GM19025 (cell line): ENCODE results near the gene ZFP64.

Experiments used
- ATAC-seq: cut with Tn5 transposase; IDR thresholded peaks from one replicate; pipeline ENCODE4 v1.9.1; 2021; ENCODE audit warnings: mild to moderate bottlenecking, low read depth, moderate library complexity; ENCODE audit not compliant: unreplicated experiment

Gene ZFP64

DNA sequence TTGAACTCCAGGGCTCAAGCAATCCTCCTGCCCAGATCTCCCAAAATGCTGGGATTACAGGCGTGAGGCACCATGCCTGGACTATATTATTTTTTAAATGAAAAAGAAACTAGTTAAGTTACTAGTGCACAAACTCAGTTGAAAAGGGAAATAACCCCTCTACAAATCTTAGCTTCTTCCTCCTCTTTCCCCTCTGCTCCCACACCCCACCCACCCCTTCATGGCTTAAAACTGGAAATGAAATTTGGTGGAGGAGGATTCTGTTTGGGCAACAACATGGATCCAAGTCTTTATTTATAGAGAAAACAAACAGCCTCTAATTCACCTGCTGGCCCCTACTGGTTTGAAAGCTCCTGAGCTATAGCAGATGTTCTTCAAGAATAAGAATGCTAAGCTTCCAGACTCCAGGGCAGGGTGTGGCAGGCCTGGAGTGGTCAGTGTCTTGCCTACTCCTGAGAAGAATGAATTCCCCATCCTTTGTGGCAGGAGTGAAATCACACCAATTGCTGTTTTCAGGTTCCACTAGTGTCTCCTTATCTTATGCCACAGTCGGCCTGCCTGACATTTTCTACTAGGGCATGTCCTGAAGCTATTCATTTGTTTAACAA, 73.5 kb downstream of the ZFP64 start:
- ATAC-seq = no peak

DNA sequence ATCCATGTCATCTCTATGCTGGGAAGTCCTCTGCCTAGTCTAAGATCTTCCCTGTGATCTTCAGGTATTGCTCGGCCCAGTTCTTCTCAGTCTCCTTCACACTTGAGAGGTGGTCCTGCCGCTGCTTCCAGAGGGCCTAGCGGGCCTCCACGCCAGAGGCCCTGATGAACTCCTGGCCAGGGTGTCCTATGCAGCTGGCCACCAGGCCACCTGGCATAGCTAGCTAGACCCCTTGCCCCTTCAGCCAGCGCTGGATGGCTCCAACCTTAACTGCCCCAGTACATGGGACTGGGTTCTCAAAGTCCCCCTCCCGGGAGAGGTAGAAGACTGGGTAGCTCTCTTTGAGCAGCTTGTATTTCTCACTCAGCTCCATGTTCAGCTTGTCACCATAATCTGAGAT, 81.1 kb downstream of the ZFP64 start:
- ATAC-seq = no peak

DNA sequence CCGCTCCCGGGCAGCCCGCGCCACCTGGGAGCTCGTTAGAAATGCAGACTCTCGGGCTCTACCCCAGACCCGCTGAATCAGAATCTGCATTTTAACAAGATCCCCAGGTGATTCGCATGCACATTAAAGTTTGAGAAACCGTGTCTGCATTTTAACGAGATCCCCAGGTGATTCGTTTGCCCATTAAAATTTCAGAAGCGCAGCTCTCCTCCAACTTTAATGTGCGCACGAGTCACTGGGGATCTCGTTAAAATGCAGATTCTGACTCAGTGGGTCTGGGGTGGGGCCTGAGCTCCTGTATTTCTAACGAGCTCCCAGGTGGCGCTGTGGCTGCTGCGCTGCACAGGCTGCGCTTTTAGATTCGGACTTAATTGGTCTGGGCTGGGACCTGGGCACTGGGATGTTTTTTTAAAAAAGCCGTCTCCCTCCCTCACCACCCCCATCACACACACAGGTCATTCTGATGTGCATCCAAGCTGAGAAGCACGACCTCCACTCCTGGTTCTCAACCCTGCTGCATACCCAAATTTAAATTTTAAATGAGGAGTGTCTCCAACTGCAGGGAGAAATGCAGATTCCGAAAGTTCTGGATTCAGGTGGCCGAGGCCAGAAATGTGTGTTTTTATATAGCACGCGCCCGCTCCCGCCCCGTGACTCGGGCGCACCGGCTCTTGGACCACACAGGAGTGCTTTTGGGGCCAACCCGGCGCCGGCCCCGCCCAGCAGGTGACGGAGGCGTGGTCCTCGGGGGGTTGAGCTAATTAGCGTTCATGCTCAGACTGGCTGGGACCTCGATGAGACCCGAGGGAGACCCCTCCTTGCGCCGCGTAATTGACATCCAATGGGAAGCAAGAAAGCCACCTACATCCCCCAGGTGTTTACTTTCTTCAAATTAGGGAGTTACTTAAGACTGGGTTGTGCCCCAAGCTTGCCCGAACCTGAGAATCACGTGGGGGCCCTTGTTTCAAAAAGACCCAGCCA, 85.8 kb downstream of the ZFP64 start:
- no peak for ATAC-seq

DNA sequence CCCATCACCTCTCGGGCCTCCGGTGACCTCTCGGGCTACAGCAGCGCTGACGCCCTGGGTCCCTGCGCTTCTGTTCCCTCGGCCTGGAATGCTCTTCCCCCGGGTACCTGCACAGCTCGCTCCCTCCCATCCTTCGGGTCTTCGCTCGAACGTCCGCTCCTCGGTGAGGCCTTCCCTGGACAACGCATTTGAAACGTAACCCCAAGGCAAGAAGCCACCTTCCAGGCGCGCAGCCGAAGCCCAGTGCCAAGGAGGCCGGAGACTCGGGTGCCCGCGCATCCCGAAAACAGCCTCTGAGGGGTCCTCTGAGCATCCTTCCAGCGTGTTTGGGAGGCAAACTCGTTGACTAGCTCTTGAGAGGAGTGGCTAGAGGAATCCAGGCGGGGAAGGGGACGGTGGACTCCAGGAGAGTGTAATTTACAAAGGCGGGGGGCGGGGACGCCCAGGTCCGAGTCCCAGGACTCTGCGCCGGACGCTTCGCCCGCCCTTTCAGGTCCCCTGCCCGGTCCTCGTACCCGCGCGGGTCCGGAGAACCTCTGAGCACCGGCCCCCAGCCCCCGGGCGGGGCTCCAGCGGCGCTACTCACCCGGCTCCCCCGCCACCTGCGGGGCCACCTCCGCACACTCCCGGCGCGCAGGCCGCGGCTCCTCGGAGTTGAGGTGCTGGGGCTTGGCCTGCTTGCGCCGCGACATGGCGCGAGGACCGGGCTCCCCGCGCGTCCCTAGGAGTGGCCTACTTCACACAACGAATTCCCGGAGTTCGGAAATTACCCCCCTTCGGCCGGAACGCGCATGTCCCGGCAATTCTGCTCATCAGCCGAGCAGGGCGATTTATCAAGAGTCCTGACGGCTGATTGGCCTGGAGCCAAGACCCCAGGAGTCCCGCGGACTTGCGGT, 86.8 kb downstream of the ZFP64 start:
- ATAC-seq = no peak

DNA sequence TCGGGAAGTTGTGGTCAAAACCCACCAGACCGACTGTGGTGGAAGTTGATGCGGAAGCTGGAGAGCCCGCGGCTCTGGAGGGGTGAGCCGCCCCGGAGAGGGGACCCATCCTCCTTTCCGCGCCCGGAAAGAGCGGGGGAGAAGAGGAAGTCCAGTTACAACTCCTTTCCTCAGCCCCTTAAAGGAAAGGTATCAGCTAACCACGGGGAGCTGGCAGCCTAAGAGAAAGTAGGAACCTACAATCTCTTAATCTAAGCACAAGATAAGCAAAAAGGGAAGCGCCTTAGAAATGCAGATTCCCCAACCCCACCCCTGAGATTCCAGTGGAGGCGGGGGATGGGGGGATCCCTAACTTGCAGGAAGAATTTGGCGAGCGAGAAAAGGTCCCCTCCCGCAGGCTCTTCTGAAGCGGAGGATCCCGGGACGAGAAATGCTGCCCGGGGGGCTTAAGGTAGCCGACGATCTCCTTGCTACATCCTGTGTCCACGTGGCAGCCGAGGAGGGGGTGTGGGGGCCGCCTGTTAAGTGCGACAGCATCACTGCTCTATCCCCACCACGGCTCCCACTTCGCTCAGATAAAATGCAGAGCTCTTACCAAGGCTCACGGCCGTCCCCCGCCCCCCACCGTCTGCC, 87.5 kb downstream of the ZFP64 start:
- no peak for ATAC-seq

GRCh38 chr20:52103335-52103912, 88.2 kb downstream of the ZFP64 start:
- no peak for ATAC-seq

GRCh38 chr20:52102559-52102958, 89.0 kb downstream of the ZFP64 start:
- no peak for ATAC-seq

- no peak for ATAC-seq
These were observed 89.5 kb downstream of the ZFP64 start for GRCh38 chr20:52102126-52102525.
